IMR-90 (cell line): ENCODE results near the gene ZSWIM3. TPM values are rescaled to one million over a fixed set of nuclear protein-coding genes. Genes with fewer than 3 reads are reported as not detected.

Experiments
- ATAC-seq: fragments of 200-7000 bp; cut with Tn5 transposase; 2 replicates; pipeline ENCODE4 v1.9.1; 2020; ENCODE audit warnings: low read depth, mild to moderate bottlenecking, moderate library complexity
- BruUV-seq: library from RNA; stranded (reverse); fragments of 400-500 nt; replicated peaks from 2 replicates; lab custom pipeline; 2021; lab: Mats Ljungman, UMichigan
- CTCF ChIA-PET: fragments of 300-600 bp; formaldehyde crosslinking; extraction: SDS; loops from one replicate; lab custom pipeline; 2021; ENCODE audit warnings: antibody characterized with exemption; lab: Yijun Ruan, JAX
- POLR2A ChIA-PET: fragments of 300-600 bp; sonication (Branson Sonifier 250); formaldehyde crosslinking; loops from one replicate; lab custom pipeline; 2022; ENCODE audit warnings: antibody characterized with exemption; ENCODE audit not compliant: unreplicated experiment; lab: Charles Lee
- DNase-seq: peaks from one replicate; pipeline ENCODE4 v3.0.0; 2013
- H2AFZ ChIP-seq: replicated peaks from 2 replicates; pipeline ENCODE3; 2013; ENCODE audit warnings: low read length, mild to moderate bottlenecking; ENCODE audit not compliant: poor library complexity
- H2AK5ac ChIP-seq: 2 replicates; pipeline ENCODE4 v1.6.1; 2013; ENCODE audit warnings: low read depth, low read length, inconsistent platforms
- H2AK9ac ChIP-seq: replicated peaks from 2 replicates; pipeline ENCODE3; 2013; ENCODE audit warnings: mild to moderate bottlenecking, low read depth, low read length, moderate library complexity; ENCODE audit not compliant: poor library complexity
- H2BK120ac ChIP-seq: 2 replicates; pipeline ENCODE4 v1.6.1; 2013; ENCODE audit warnings: low read depth, low read length, inconsistent platforms
- H2BK15ac ChIP-seq: 3 replicates; pipeline ENCODE4 v1.6.1; 2013; ENCODE audit warnings: low read depth, low read length, inconsistent platforms
- H2BK20ac ChIP-seq: 2 replicates; pipeline ENCODE4 v1.6.1; 2013; ENCODE audit warnings: low read depth, mild to moderate bottlenecking, inconsistent platforms, low read length, moderate library complexity
- H2BK5ac ChIP-seq: 2 replicates; pipeline ENCODE4 v1.6.1; 2013; ENCODE audit warnings: mild to moderate bottlenecking, low read depth, low read length, inconsistent platforms; ENCODE audit not compliant: poor library complexity, severe bottlenecking
- H3K14ac ChIP-seq: replicated peaks from 2 replicates; pipeline ENCODE4 v1.6.1; 2013; ENCODE audit warnings: low read depth, low read length, inconsistent platforms
- H3K18ac ChIP-seq: 2 replicates; pipeline ENCODE4 v1.6.1; 2013; ENCODE audit warnings: low read depth, low read length, control low read depth
- H3K23ac ChIP-seq: 2 replicates; pipeline ENCODE4 v1.6.1; 2013; ENCODE audit warnings: low read depth, low read length, inconsistent platforms
- H3K27ac ChIP-seq: 2 replicates; pipeline ENCODE4 v1.5.1; 2013; ENCODE audit warnings: mild to moderate bottlenecking, control low read depth, low read length; ENCODE audit not compliant: insufficient read depth
- H3K27me3 ChIP-seq: 2 replicates; pipeline ENCODE4 v1.6.1; 2013; ENCODE audit warnings: low read length; ENCODE audit not compliant: control insufficient read depth, insufficient read depth
- H3K36me3 ChIP-seq: 2 replicates; pipeline ENCODE4 v1.6.1; 2013; ENCODE audit warnings: low read length, mixed read lengths; ENCODE audit not compliant: control insufficient read depth, insufficient read depth
- H3K4ac ChIP-seq: 2 replicates; pipeline ENCODE4 v1.6.1; 2013; ENCODE audit warnings: low read depth, low read length, inconsistent platforms
- H3K4me1 ChIP-seq: 2 replicates; pipeline ENCODE4 v1.6.1; 2013; ENCODE audit warnings: low read length, mixed read lengths; ENCODE audit not compliant: control insufficient read depth, insufficient read depth
- H3K4me2 ChIP-seq: 2 replicates; pipeline ENCODE4 v1.6.1; 2013; ENCODE audit warnings: low read depth, mild to moderate bottlenecking, control low read depth, low read length, moderate library complexity
- H3K4me3 ChIP-seq: 2 replicates; pipeline ENCODE4 v1.5.1; 2013; ENCODE audit warnings: low read depth, mild to moderate bottlenecking, control low read depth, low read length, moderate library complexity; ENCODE audit not compliant: insufficient read depth
- H3K56ac ChIP-seq: 2 replicates; pipeline ENCODE4 v1.6.1; 2013; ENCODE audit warnings: low read length, inconsistent platforms; ENCODE audit not compliant: insufficient read depth; ENCODE audit errors: extremely low read depth
- H3K79me1 ChIP-seq, 2 experiments: 2 replicates each; pipeline ENCODE4 v1.6.1; 2013; ENCODE audit warnings: low read length in 2 of 2, inconsistent platforms in 1 of 2, low read depth in 1 of 2
- H3K9ac ChIP-seq: 2 replicates; pipeline ENCODE4 v1.6.1; 2013; ENCODE audit warnings: low read depth, low read length, control low read depth
- H3K9me1 ChIP-seq: 2 replicates; pipeline ENCODE4 v1.6.1; 2013; ENCODE audit warnings: low read length, inconsistent platforms; ENCODE audit not compliant: insufficient read depth
- H3K9me3 ChIP-seq: 2 replicates; pipeline ENCODE4 v1.6.1; 2013; ENCODE audit warnings: low read length; ENCODE audit not compliant: control insufficient read depth, insufficient read depth
- H4K20me1 ChIP-seq: 2 replicates; pipeline ENCODE4 v1.6.1; 2013; ENCODE audit warnings: low read length, inconsistent platforms; ENCODE audit not compliant: insufficient read depth
- H4K5ac ChIP-seq: 2 replicates; pipeline ENCODE4 v1.6.1; 2013; ENCODE audit warnings: mild to moderate bottlenecking, low read depth, low read length, control low read depth
- H4K8ac ChIP-seq, 2 experiments: 2 replicates each; pipeline ENCODE4 v1.6.1; 2013; ENCODE audit warnings: low read depth in 2 of 2, low read length in 2 of 2, control low read depth in 1 of 2, inconsistent platforms in 1 of 2
- H4K91ac ChIP-seq: 2 replicates; pipeline ENCODE4 v1.6.1; 2013; ENCODE audit warnings: low read depth, low read length, inconsistent platforms; ENCODE audit not compliant: insufficient read depth
- CEBPB ChIP-seq: IDR thresholded peaks from 2 replicates; pipeline ENCODE4 v1.6.1; 2012; ENCODE audit warnings: low read depth, low read length, improper control_type of control experiment
- ELK1 ChIP-seq: fragments of 150-350 bp; IDR thresholded peaks from 2 replicates; pipeline ENCODE4 v1.6.1; 2016; ENCODE audit warnings: low read depth, mild to moderate bottlenecking, low read length, moderate library complexity, borderline replicate concordance
- MAFK ChIP-seq: IDR thresholded peaks from 2 replicates; pipeline ENCODE4 v1.6.1; 2012; ENCODE audit warnings: low read depth, low read length, improper control_type of control experiment
- MXI1 ChIP-seq: IDR thresholded peaks from 2 replicates; pipeline ENCODE4 v1.6.1; 2012; ENCODE audit warnings: low read depth, mild to moderate bottlenecking, low read length, moderate library complexity, borderline replicate concordance
- RFX5 ChIP-seq: IDR thresholded peaks from 2 replicates; pipeline ENCODE4 v1.8.0; 2012; ENCODE audit warnings: low read depth, mild to moderate bottlenecking, low read length, moderate library complexity
- SMC3 ChIP-seq: fragments of 150-350 bp; IDR thresholded peaks from 2 replicates; pipeline ENCODE4 v1.6.1; 2016; ENCODE audit warnings: low read depth, mild to moderate bottlenecking, antibody characterized with exemption, low read length, moderate library complexity
- USF2 ChIP-seq: fragments of 150-350 bp; IDR thresholded peaks from 2 replicates; pipeline ENCODE4 v1.6.1; 2017; ENCODE audit warnings: mild to moderate bottlenecking, antibody characterized with exemption, low read length, low read depth
- WGBS, 2 experiments: methylation state at CpG; one replicate each; pipeline versions ENCODE4 v1.1.5 to v1.1.7; 2013; ENCODE audit warnings: missing lambda C conversion rate in 2 of 2; ENCODE audit not compliant: insufficient read length in 1 of 2; ENCODE audit errors: extremely low coverage in 2 of 2; 5-methylcytosine and 5-hydroxymethylcytosine counted together
- dilution Hi-C: fragments of 300-500 bp; cut with HindIII; formaldehyde crosslinking; loops from one replicate; pipeline ENCODE4 v1.14.3; 2018; ENCODE audit warnings: low sequenced_read_pairs; ENCODE audit not compliant: unreplicated experiment
- in situ Hi-C: fragments of 300-500 bp; cut with MboI; formaldehyde crosslinking; loops from 3 replicates; pipeline ENCODE4 v1.14.3; 2019; ENCODE audit warnings: low sequenced_read_pairs, inconsistent platforms, mixed read lengths
- intact Hi-C: fragments of 100-400 bp; cut with micrococcal nuclease; formaldehyde crosslinking; loops from 2 replicates; pipeline ENCODE4 v1.10.0; 2022
- polyA plus RNA-seq, 3 experiments: library from polyadenylated mRNA; depleted of rRNA; stranded (reverse); fragments of >200 nt; gene quantifications; 2 replicates each; pipeline ENCODE4 v1.2.3, GENCODE V29; 2012; ENCODE audit warnings: low replicate concordance in 1 of 3
- total RNA-seq: library from RNA; depleted of rRNA; stranded (reverse); fragments of >200 nt; gene quantifications from 2 replicates; pipeline ENCODE4 v1.2.3, GENCODE V29; 2012
- TF ChIP-seq, protein P1 (sequence below): conservative IDR thresholded peaks from 2 replicates; pipeline ENCODE4 v1.5.1; 2012; ENCODE audit warnings: mild to moderate bottlenecking, low read depth, low read length, improper control_type of control experiment

The ZSWIM3 gene
- total and polyA plus RNA-seq, 2 of the 4 experiments (the other 2 are of a cell fraction): 3.3 to 8.6 TPM

DNA sequence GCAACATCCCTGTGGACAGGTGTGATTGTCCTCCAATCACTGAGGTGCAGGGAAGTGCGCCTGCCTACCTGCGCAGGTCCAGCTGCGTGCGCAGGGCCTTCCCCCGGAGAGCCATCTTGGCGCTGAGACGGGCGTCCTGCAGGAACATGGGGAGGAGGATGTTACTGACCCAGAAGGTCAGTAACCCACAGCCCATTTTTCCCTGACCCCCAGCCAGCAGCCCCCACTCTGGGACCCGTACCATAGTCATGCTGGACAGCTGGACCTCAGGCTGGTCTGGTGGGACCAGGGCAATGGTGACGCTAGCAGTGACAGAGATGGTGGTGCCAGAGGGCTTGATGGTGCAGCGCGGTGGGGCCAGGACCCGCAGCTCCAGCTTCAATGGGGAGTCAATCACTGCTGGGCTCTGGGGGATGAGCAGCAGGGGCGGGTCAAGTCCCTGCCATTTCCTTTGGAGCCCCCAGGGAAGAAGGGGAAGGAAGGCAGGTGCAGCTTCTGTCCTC is 44.8 kb downstream of the ZSWIM3 start:
- POLR2A ChIA-PET: no interaction called here
- DNase-seq (no peak), ATAC-seq (no peak)
- Histone ChIP-seq H3K9me3 (no peaks in the 10 kb centered on the region), H3K9ac (no peak overlapping the region), H3K4me1 (peaks cover 3% of the 10 kb centered on the region), H2BK120ac (no peak overlapping the region), H3K14ac (no peak overlapping the region), H3K27me3 (no peaks in the 10 kb centered on the region), H2BK15ac (no peak overlapping the region), H2AK5ac (no peak overlapping the region), H2BK5ac (no peak overlapping the region), H3K27ac (no peak overlapping the region), H3K4ac (no peak overlapping the region), H2BK20ac (no peak overlapping the region), H4K91ac (no peak overlapping the region), H4K8ac (no peak overlapping the region), H3K36me3 (peaks cover 45% of the 10 kb centered on the region), H2AK9ac (no peak overlapping the region), H3K79me1 (peaks cover 0 to 4% of the 10 kb centered on the region in 2 experiments; a peak in 1 of 4 replicates), H3K18ac (no peak overlapping the region), H3K4me2 (no peak overlapping the region), H4K20me1 (peaks cover 5% of the 10 kb centered on the region; the same call in 1 of the 2 replicates), H2AFZ (no peak overlapping the region), H4K5ac (no peak overlapping the region), H3K56ac (no peak overlapping the region), H3K23ac (no peak overlapping the region), H3K9me1 (peaks cover 14% of the 10 kb centered on the region), H3K4me3 (no peak overlapping the region)
- CTCF ChIA-PET: no interaction called here
- BruUV-seq: no TSS peak
- dilution Hi-C loops: no loop called here
- 100% methylated on average over 1 of the region's 14 CpGs; no CpG with 5 or more reads in 1 of the 2 experiments for WGBS, 2 experiments
- intact Hi-C loops: no loop called here
- in situ Hi-C loops: loop anchor here (25.0 kb wide), 1 partner anchor 565 kb away; the partner anchor contains the start of gene SDC4
- TF ChIP-seq MXI1: no peak
- TF ChIP-seq ELK1: no peak
- TF ChIP-seq, protein P1, sequence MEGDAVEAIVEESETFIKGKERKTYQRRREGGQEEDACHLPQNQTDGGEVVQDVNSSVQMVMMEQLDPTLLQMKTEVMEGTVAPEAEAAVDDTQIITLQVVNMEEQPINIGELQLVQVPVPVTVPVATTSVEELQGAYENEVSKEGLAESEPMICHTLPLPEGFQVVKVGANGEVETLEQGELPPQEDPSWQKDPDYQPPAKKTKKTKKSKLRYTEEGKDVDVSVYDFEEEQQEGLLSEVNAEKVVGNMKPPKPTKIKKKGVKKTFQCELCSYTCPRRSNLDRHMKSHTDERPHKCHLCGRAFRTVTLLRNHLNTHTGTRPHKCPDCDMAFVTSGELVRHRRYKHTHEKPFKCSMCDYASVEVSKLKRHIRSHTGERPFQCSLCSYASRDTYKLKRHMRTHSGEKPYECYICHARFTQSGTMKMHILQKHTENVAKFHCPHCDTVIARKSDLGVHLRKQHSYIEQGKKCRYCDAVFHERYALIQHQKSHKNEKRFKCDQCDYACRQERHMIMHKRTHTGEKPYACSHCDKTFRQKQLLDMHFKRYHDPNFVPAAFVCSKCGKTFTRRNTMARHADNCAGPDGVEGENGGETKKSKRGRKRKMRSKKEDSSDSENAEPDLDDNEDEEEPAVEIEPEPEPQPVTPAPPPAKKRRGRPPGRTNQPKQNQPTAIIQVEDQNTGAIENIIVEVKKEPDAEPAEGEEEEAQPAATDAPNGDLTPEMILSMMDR: no peak
- TF ChIP-seq SMC3: no peak
- TF ChIP-seq MAFK: no peak
- TF ChIP-seq USF2: no peak
- TF ChIP-seq RFX5: no peak
- no peak for TF ChIP-seq CEBPB
